ENCODE results near the gene ZNF598. TPM values are rescaled to one million over a fixed set of nuclear protein-coding genes. Genes with fewer than 3 reads are reported as not detected.

The ZNF598 gene
- polyA plus RNA-seq, 1 of the 3 experiments (the other 2 are of a cell fraction) = 47.8 TPM

GRCh38 chr16:2003231-2003826 is 6.3 kb downstream of the ZNF598 start:
- DNase-seq = no peak
- Histone ChIP-seq H3K27me3 (ENCODE audit: insufficient read depth) (no peaks in the 10 kb centered on the region), H3K9me2 (no peaks in the 10 kb centered on the region), H3K79me2 (ENCODE audit: insufficient read depth) (peaks cover 64% of the 10 kb centered on the region), H3K27ac (ENCODE audit: low read depth in 2 of 2, low read length in 1 of 2) (no peak overlapping the region), H4K20me1 (ENCODE audit: insufficient read depth) (peaks cover 65% of the 10 kb centered on the region), H2AFZ (ENCODE audit: low read depth) (no peak overlapping the region), H3K4me3 (ENCODE audit: low read depth in 2 of 2, low read length in 1 of 2) (no peak overlapping the region; a peak in 1 of 4 replicates), H3F3A (replicated peaks; ENCODE audit: insufficient read depth) (peaks cover 9% of the 10 kb centered on the region), H3K4me2 (no peak overlapping the region), H3K4me1 (ENCODE audit: control insufficient read depth in 1 of 2, insufficient read depth in 2 of 2, low read depth in 1 of 2, low read length in 1 of 2) (peaks cover 24 to 49% of the 10 kb centered on the region in 2 experiments; a peak in 3 of 4 replicates), H3K36me3 (replicated peaks in 1 of 2; ENCODE audit: control insufficient read depth in 1 of 2, insufficient read depth in 2 of 2, low read length in 1 of 2) (peaks cover 3 to 49% of the 10 kb centered on the region in 2 experiments), H3K9ac (no peak overlapping the region), H3K9me3 (no peaks in the 10 kb centered on the region)
- 70% methylated on average over 4 of the region's 8 CpGs for WGBS (ENCODE audit: low lambda C conversion rate)
- TF ChIP-seq NFIC (IDR thresholded peaks at IDR 0.05; ENCODE audit: borderline replicate concordance) (no peak), GABPA (IDR thresholded peaks at IDR 0.05; ENCODE audit: low read depth) (no peak), YY1 (IDR thresholded peaks at IDR 0.05; ENCODE audit: low read depth) (no peak), JUND (IDR thresholded peaks at IDR 0.05) (no peak), FOXM1 (IDR thresholded peaks at IDR 0.05; ENCODE audit: low read depth) (no peak), CHD2 (IDR thresholded peaks at IDR 0.05; ENCODE audit: low read length, partially characterized antibody) (no peak), MEF2A (IDR thresholded peaks at IDR 0.05; ENCODE audit: borderline replicate concordance, low read depth) (no peak), CTCF (IDR thresholded peaks at IDR 0.05) (no peak), TEAD4 (IDR thresholded peaks at IDR 0.05; ENCODE audit: borderline replicate concordance, insufficient read depth) (no peak), RAD21 (IDR thresholded peaks at IDR 0.05; ENCODE audit: low read length) (no peak), RXRA (IDR thresholded peaks at IDR 0.05; ENCODE audit: borderline replicate concordance, low read depth) (no peak), SIN3A (IDR thresholded peaks at IDR 0.05; ENCODE audit: borderline replicate concordance, low read depth, low read length) (no peak), EP300 (IDR thresholded peaks at IDR 0.05; ENCODE audit: borderline replicate concordance in 1 of 2, low read depth in 1 of 2, low read length in 1 of 2) (no peak), TCF12 (IDR thresholded peaks at IDR 0.05) (no peak)
- TF ChIP-seq, protein P1, sequence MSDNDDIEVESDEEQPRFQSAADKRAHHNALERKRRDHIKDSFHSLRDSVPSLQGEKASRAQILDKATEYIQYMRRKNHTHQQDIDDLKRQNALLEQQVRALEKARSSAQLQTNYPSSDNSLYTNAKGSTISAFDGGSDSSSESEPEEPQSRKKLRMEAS (IDR thresholded peaks at IDR 0.05; ENCODE audit: low read depth) = no peak
- TF ChIP-seq, protein P2, sequence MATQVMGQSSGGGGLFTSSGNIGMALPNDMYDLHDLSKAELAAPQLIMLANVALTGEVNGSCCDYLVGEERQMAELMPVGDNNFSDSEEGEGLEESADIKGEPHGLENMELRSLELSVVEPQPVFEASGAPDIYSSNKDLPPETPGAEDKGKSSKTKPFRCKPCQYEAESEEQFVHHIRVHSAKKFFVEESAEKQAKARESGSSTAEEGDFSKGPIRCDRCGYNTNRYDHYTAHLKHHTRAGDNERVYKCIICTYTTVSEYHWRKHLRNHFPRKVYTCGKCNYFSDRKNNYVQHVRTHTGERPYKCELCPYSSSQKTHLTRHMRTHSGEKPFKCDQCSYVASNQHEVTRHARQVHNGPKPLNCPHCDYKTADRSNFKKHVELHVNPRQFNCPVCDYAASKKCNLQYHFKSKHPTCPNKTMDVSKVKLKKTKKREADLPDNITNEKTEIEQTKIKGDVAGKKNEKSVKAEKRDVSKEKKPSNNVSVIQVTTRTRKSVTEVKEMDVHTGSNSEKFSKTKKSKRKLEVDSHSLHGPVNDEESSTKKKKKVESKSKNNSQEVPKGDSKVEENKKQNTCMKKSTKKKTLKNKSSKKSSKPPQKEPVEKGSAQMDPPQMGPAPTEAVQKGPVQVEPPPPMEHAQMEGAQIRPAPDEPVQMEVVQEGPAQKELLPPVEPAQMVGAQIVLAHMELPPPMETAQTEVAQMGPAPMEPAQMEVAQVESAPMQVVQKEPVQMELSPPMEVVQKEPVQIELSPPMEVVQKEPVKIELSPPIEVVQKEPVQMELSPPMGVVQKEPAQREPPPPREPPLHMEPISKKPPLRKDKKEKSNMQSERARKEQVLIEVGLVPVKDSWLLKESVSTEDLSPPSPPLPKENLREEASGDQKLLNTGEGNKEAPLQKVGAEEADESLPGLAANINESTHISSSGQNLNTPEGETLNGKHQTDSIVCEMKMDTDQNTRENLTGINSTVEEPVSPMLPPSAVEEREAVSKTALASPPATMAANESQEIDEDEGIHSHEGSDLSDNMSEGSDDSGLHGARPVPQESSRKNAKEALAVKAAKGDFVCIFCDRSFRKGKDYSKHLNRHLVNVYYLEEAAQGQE (IDR thresholded peaks at IDR 0.05; ENCODE audit: low read depth, low read length) = no peak
- TF ChIP-seq, protein P3, sequence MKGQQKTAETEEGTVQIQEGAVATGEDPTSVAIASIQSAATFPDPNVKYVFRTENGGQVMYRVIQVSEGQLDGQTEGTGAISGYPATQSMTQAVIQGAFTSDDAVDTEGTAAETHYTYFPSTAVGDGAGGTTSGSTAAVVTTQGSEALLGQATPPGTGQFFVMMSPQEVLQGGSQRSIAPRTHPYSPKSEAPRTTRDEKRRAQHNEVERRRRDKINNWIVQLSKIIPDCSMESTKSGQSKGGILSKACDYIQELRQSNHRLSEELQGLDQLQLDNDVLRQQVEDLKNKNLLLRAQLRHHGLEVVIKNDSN (IDR thresholded peaks at IDR 0.05; ENCODE audit: borderline replicate concordance, low read depth) = no peak
- TF ChIP-seq, protein P4, sequence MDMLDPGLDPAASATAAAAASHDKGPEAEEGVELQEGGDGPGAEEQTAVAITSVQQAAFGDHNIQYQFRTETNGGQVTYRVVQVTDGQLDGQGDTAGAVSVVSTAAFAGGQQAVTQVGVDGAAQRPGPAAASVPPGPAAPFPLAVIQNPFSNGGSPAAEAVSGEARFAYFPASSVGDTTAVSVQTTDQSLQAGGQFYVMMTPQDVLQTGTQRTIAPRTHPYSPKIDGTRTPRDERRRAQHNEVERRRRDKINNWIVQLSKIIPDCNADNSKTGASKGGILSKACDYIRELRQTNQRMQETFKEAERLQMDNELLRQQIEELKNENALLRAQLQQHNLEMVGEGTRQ (IDR thresholded peaks at IDR 0.05; ENCODE audit: borderline replicate concordance, low read depth, low read length) = no peak
- POLR2A ChIA-PET = interaction anchor here (0.5 to 1.4 kb wide), 5 partner anchors 19 to 917 kb away, joined by 3 to 11 read pairs (median 3); partner anchors contain the start of genes RPS2 and TRAF7
- CTCF ChIA-PET = interaction anchor here (0.7 to 4.1 kb wide), 22 partner anchors 9 to 248 kb away, joined by 3 to 108 read pairs (median 10); partner anchors contain the start of genes ECI1, GFER, NOXO1 and NTHL1

All from SK-N-SH (cell line).